HEK293 (cell line): ENCODE measurements around the gene STK11.

Experiments used
- BCL11B ChIP-seq: fragments of 450-650 bp; formaldehyde crosslinking; IDR thresholded peaks from 2 replicates; pipeline ENCODE4 v1.5.1; 2016; ENCODE audit warnings: low read depth, missing biosample characterization, missing genetic modification characterization
- KLF16 ChIP-seq: fragments of 450-650 bp; formaldehyde crosslinking; IDR thresholded peaks from 2 replicates; pipeline ENCODE4 v1.5.1; 2017; ENCODE audit warnings: missing biosample characterization, missing genetic modification characterization
- REST ChIP-seq: fragments of 450-650 bp; formaldehyde crosslinking; IDR thresholded peaks from 2 replicates; pipeline ENCODE4 v1.5.1; 2016; ENCODE audit warnings: missing biosample characterization, missing genetic modification characterization
- SP2 ChIP-seq: fragments of 450-650 bp; formaldehyde crosslinking; IDR thresholded peaks from 2 replicates; pipeline ENCODE4 v1.5.1; 2016; ENCODE audit warnings: missing biosample characterization, missing genetic modification characterization
- TCF7L2 ChIP-seq: IDR thresholded peaks from 2 replicates; pipeline ENCODE4 v1.6.1; 2011; ENCODE audit warnings: low read depth, mild to moderate bottlenecking, inconsistent platforms, low read length, moderate library complexity, borderline replicate concordance
- YY1 ChIP-seq: fragments of 450-650 bp; formaldehyde crosslinking; IDR thresholded peaks from 2 replicates; pipeline ENCODE4 v1.5.1; 2018; ENCODE audit warnings: missing biosample characterization, missing genetic modification characterization
- ZNF335 ChIP-seq: fragments of 450-650 bp; formaldehyde crosslinking; conservative IDR thresholded peaks from 2 replicates; pipeline ENCODE4 v1.5.1; 2016; ENCODE audit warnings: missing biosample characterization, missing genetic modification characterization
- ZNF473 ChIP-seq: fragments of 450-650 bp; formaldehyde crosslinking; IDR thresholded peaks from 2 replicates; pipeline ENCODE4 v1.5.1; 2017; ENCODE audit warnings: missing biosample characterization, missing genetic modification characterization
- ZNF701 ChIP-seq: fragments of 450-650 bp; formaldehyde crosslinking; IDR thresholded peaks from 2 replicates; pipeline ENCODE4 v1.5.1; 2016; ENCODE audit warnings: missing biosample characterization, missing genetic modification characterization
- ZNF777 ChIP-seq: fragments of 450-650 bp; formaldehyde crosslinking; IDR thresholded peaks from 2 replicates; pipeline ENCODE4 v1.5.1; 2017; ENCODE audit warnings: missing biosample characterization, missing genetic modification characterization, borderline replicate concordance
- ZSCAN5A ChIP-seq: fragments of 450-650 bp; formaldehyde crosslinking; IDR thresholded peaks from 2 replicates; pipeline ENCODE4 v1.5.1; 2016; ENCODE audit warnings: missing biosample characterization, missing genetic modification characterization
- TF ChIP-seq, protein P1 (sequence below): fragments of 450-650 bp; formaldehyde crosslinking; IDR thresholded peaks from 2 replicates; pipeline ENCODE4 v1.5.1; 2016; ENCODE audit warnings: missing biosample characterization, missing genetic modification characterization
- TF ChIP-seq, protein P2 (sequence below): fragments of 450-650 bp; formaldehyde crosslinking; IDR thresholded peaks from 2 replicates; pipeline ENCODE4 v1.5.1; 2016; ENCODE audit warnings: missing biosample characterization, missing genetic modification characterization

DNA sequence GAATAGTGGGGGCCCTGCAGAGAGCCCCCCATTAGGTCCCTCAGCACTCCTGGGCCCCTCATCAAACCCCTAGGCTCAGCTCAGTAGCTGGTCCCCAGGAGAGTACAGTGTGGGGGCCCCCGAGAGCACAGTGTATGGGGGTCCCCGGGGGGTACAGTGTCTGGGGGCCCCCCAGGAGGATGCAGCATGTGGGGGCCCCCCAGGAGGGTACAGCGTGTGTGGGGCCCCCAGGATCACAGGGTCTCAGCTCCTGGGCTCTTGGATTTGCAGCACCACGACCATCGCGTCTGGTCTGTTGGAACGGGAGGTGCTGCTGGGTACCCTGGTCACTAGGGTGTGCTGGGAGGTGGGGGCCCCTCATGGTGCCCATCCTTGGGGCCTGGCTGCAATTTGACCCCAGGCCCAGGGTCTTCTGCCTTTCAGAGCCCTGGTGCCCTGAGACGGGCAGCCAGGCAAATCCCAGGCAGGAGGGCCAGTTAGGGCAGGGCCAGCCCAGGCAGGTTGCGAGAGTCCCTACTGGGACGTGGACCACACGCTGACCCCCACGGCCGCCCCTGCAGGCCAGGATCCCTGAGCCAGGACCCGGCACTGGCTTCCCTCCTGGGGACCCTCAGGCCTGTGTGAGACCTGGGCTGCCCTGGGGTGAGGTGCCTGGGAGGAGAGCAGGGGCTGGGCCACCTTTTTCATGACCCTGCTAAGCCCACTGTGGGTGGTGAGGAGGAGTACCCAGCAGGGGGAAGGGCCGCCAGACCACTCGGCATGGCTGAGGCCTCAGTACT lies 18.7 kb downstream of the STK11 start:
- TF ChIP-seq, protein P1, sequence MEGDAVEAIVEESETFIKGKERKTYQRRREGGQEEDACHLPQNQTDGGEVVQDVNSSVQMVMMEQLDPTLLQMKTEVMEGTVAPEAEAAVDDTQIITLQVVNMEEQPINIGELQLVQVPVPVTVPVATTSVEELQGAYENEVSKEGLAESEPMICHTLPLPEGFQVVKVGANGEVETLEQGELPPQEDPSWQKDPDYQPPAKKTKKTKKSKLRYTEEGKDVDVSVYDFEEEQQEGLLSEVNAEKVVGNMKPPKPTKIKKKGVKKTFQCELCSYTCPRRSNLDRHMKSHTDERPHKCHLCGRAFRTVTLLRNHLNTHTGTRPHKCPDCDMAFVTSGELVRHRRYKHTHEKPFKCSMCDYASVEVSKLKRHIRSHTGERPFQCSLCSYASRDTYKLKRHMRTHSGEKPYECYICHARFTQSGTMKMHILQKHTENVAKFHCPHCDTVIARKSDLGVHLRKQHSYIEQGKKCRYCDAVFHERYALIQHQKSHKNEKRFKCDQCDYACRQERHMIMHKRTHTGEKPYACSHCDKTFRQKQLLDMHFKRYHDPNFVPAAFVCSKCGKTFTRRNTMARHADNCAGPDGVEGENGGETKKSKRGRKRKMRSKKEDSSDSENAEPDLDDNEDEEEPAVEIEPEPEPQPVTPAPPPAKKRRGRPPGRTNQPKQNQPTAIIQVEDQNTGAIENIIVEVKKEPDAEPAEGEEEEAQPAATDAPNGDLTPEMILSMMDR (tag by site-specific recombination), result no peak
- TF ChIP-seq SP2 (tag by site-specific recombination), result no peak
- no peak for TF ChIP-seq BCL11B (tag by site-specific recombination)
- TF ChIP-seq REST (tag by site-specific recombination), result no peak
- no peak for TF ChIP-seq ZSCAN5A
- TF ChIP-seq TCF7L2, result no peak
- TF ChIP-seq ZNF701 (tag by site-specific recombination), result no peak
- TF ChIP-seq ZNF473 (tag by site-specific recombination), result no peak
- TF ChIP-seq ZNF777, result no peak
- no peak for TF ChIP-seq KLF16 (tag by site-specific recombination)
- TF ChIP-seq YY1 (tag by site-specific recombination), result no peak
- TF ChIP-seq, protein P2, sequence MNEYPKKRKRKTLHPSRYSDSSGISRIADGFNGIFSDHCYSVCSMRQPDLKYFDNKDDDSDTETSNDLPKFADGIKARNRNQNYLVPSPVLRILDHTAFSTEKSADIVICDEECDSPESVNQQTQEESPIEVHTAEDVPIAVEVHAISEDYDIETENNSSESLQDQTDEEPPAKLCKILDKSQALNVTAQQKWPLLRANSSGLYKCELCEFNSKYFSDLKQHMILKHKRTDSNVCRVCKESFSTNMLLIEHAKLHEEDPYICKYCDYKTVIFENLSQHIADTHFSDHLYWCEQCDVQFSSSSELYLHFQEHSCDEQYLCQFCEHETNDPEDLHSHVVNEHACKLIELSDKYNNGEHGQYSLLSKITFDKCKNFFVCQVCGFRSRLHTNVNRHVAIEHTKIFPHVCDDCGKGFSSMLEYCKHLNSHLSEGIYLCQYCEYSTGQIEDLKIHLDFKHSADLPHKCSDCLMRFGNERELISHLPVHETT (tag by site-specific recombination), result no peak
- no peak for TF ChIP-seq ZNF335 (tag by site-specific recombination)
